ENCODE results near the gene DOCK7.

DOCK7 gene

GRCh38 chr1:62728963-62729362 is 40.8 kb upstream of the DOCK7 start:
- Histone ChIP-seq H3K9ac (ENCODE audit: low read depth, low read length, poor library complexity, severe bottlenecking) (no peak overlapping the region), H3F3A (ENCODE audit: low read depth) (no peaks in the 10 kb centered on the region), H2AFZ (ENCODE audit: low read length) (no peak overlapping the region), H3K79me2 (ENCODE audit: insufficient read depth, low read length) (no peaks in the 10 kb centered on the region), H3K9me2 (replicated peaks; ENCODE audit: low read depth, low read length) (no peaks in the 10 kb centered on the region), H3K4me2 (ENCODE audit: low read depth, low read length, poor library complexity, severe bottlenecking) (no peak overlapping the region), H4K20me1 (ENCODE audit: insufficient read depth, low read length, poor library complexity, severe bottlenecking) (no peaks in the 10 kb centered on the region), H3K4me3 (ENCODE audit: low read length, poor library complexity, severe bottlenecking) (no peak overlapping the region), H3K27me3 (ENCODE audit: insufficient read depth, low read length, poor library complexity, severe bottlenecking) (peaks cover 14% of the 10 kb centered on the region), H3K9me3 (ENCODE audit: insufficient read depth, low read depth, low read length) (no peaks in the 10 kb centered on the region), H3K4me1 (ENCODE audit: insufficient read depth, low read length, poor library complexity, severe bottlenecking) (peaks cover 5% of the 10 kb centered on the region), H3K36me3 (ENCODE audit: insufficient read depth, low read length) (no peaks in the 10 kb centered on the region)
- no peak for TF ChIP-seq EZH2phosphoT487 (IDR thresholded peaks at IDR 0.05; ENCODE audit: borderline replicate concordance)
- TF ChIP-seq CTCF (conservative IDR thresholded peaks at IDR 0.05; ENCODE audit: low read length): no peak

DNA sequence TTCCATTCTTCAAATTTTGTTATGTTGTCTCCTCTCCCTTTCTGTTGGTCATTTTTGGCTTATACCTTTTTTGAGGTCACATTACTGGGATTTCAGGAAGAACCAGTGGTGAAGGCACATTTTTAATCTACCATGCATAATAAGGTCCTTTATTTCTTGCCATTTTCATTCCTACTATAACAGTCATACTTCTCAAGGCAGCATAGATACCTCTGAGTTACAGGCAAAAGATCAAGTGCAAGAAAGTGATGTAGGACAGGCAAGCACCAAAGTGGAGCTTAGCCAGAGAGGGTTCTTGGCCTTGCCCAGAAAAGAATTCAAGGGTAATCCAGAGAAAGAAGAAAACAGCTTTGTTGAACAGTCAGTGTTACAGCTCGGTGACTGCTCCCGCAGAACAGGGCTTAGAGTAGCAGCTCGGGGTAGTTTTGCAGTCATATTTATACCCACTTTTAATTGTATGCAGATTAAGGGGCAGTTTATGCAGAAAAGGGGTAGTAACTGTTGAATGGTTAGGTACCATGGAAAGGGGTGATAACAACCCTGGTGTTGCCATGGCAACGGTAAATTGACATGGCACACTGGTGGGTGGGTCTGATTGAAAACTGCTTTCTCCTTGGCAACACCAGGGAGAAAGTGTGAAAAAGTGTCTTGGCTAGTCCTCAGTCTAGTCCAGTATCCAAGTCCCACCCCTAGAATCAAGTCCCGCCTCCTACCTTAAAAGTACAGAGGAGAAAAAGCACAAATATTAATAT is 39.6 kb upstream of the DOCK7 start:
- Histone ChIP-seq H4K20me1 (ENCODE audit: insufficient read depth, low read length, poor library complexity, severe bottlenecking) (no peaks in the 10 kb centered on the region), H3K4me1 (ENCODE audit: insufficient read depth, low read length, poor library complexity, severe bottlenecking) (peaks cover 5% of the 10 kb centered on the region), H3K79me2 (ENCODE audit: insufficient read depth, low read length) (no peaks in the 10 kb centered on the region), H2AFZ (ENCODE audit: low read length) (no peak overlapping the region), H3F3A (ENCODE audit: low read depth) (no peaks in the 10 kb centered on the region), H3K9me3 (ENCODE audit: insufficient read depth, low read depth, low read length) (no peaks in the 10 kb centered on the region), H3K4me3 (ENCODE audit: low read length, poor library complexity, severe bottlenecking) (no peak overlapping the region), H3K9me2 (replicated peaks; ENCODE audit: low read depth, low read length) (no peaks in the 10 kb centered on the region), H3K36me3 (ENCODE audit: insufficient read depth, low read length) (no peaks in the 10 kb centered on the region), H3K4me2 (ENCODE audit: low read depth, low read length, poor library complexity, severe bottlenecking) (no peak overlapping the region), H3K9ac (ENCODE audit: low read depth, low read length, poor library complexity, severe bottlenecking) (no peak overlapping the region), H3K27me3 (ENCODE audit: insufficient read depth, low read length, poor library complexity, severe bottlenecking) (peaks cover 14% of the 10 kb centered on the region)
- no peak for TF ChIP-seq CTCF (conservative IDR thresholded peaks at IDR 0.05; ENCODE audit: low read length)
- TF ChIP-seq EZH2phosphoT487 (IDR thresholded peaks at IDR 0.05; ENCODE audit: borderline replicate concordance): no peak

DNA sequence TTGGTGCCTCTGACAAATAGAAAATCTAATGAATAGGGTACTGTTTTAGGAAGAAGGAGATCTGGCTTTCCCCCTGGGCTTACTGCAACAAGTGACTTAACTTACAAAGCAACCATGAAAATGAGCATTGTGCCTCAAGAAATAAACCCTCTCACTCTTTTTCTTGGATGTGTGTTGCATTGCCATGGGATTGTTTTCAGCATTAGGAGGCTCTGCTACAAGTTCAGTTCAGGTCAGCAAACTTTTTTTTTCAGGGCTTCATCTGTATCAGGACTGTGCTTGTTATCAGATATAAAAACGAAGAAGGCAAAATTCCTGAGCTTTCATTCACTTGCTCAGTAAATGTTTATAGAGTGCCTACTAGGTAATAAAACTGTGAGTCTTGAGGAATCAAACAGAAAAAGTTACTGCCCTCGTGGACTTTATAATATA is 37.8 kb upstream of the DOCK7 start:
- H3K9ac ChIP-seq (ENCODE audit: low read depth, low read length, poor library complexity, severe bottlenecking): no peak overlapping the region
- no peak overlapping the region for H2AFZ ChIP-seq (ENCODE audit: low read length)
- no peak overlapping the region for H3K4me2 ChIP-seq (ENCODE audit: low read depth, low read length, poor library complexity, severe bottlenecking)
- no peaks in the 10 kb centered on the region for H4K20me1 ChIP-seq (ENCODE audit: insufficient read depth, low read length, poor library complexity, severe bottlenecking)
- H3K9me2 ChIP-seq (replicated peaks; ENCODE audit: low read depth, low read length): no peaks in the 10 kb centered on the region
- no peaks in the 10 kb centered on the region for H3K36me3 ChIP-seq (ENCODE audit: insufficient read depth, low read length)
- H3K4me1 ChIP-seq (ENCODE audit: insufficient read depth, low read length, poor library complexity, severe bottlenecking): peaks cover 12% of the 10 kb centered on the region
- no peaks in the 10 kb centered on the region for H3K9me3 ChIP-seq (ENCODE audit: insufficient read depth, low read depth, low read length)
- no peaks in the 10 kb centered on the region for H3K79me2 ChIP-seq (ENCODE audit: insufficient read depth, low read length)
- TF ChIP-seq CTCF (conservative IDR thresholded peaks at IDR 0.05; ENCODE audit: low read length): no peak
- TF ChIP-seq EZH2phosphoT487 (IDR thresholded peaks at IDR 0.05; ENCODE audit: borderline replicate concordance): no peak
- no peaks in the 10 kb centered on the region for H3F3A ChIP-seq (ENCODE audit: low read depth)
- peaks cover 14% of the 10 kb centered on the region for H3K27me3 ChIP-seq (ENCODE audit: insufficient read depth, low read length, poor library complexity, severe bottlenecking)
- no peak overlapping the region for H3K4me3 ChIP-seq (ENCODE audit: low read length, poor library complexity, severe bottlenecking)
